IPS DF 6.9 (cell line): ENCODE measurements around the gene HDDC2.

Experiments
- DNase-seq: peaks from one replicate; pipeline ENCODE4 v3.0.0-alpha.2; 2013; ENCODE audit warnings: low read depth, low spot score
- H3K27ac ChIP-seq: one replicate; pipeline ENCODE4 v1.5.1; 2013; ENCODE audit warnings: low read length, control low read depth
- H3K27me3 ChIP-seq: 2 replicates; pipeline ENCODE4 v1.6.1; 2013; ENCODE audit warnings: mild to moderate bottlenecking, low read length; ENCODE audit not compliant: control insufficient read depth, insufficient read depth
- H3K36me3 ChIP-seq: 2 replicates; pipeline ENCODE4 v1.6.1; 2013; ENCODE audit warnings: low read length; ENCODE audit not compliant: control insufficient read depth, insufficient read depth
- H3K4me1 ChIP-seq: 2 replicates; pipeline ENCODE4 v1.6.1; 2013; ENCODE audit warnings: low read length; ENCODE audit not compliant: control insufficient read depth, insufficient read depth
- H3K4me3 ChIP-seq: 2 replicates; pipeline ENCODE4 v1.5.1; 2013; ENCODE audit warnings: mild to moderate bottlenecking, low read length
- H3K9me3 ChIP-seq: 2 replicates; pipeline ENCODE4 v1.6.1; 2013; ENCODE audit warnings: low read length, inconsistent platforms; ENCODE audit not compliant: control insufficient read depth, insufficient read depth
- WGBS: extraction: QIAGEN DNeasy Blood & Tissue Kit; methylation state at CpG from one replicate; pipeline ENCODE4 v1.1.7; 2013; ENCODE audit warnings: mixed read lengths, missing lambda C conversion rate; ENCODE audit not compliant: insufficient read length, insufficient coverage; 5-methylcytosine and 5-hydroxymethylcytosine counted together

The HDDC2 gene

DNA sequence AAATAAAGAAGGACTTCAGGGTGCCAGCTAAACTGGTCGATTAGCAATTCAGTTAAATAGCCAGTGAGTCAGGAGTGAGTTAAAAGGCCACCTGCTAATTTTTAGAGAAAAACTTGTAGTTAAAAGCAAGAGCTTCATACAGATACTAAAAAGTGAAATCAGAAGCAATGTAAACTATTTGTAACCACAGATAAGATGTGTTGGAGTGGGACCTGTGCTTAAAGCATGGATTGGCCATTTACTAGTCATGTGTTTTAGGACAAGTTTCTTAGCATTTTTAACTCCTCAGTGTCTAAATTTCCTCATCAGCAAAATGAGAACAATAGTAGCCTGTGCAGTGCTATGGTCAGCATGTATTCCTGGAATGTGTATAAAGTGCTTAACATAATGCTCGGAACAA is 23.8 kb upstream of the HDDC2 start:
- Histone ChIP-seq H3K27ac (no peak overlapping the region), H3K4me1 (no peaks in the 10 kb centered on the region), H3K4me3 (no peak overlapping the region), H3K9me3 (no peaks in the 10 kb centered on the region), H3K27me3 (no peaks in the 10 kb centered on the region), H3K36me3 (no peaks in the 10 kb centered on the region)
- WGBS, result no CpG with 5 or more reads among the region's 2 CpGs
- DNase-seq, result no peak

DNA sequence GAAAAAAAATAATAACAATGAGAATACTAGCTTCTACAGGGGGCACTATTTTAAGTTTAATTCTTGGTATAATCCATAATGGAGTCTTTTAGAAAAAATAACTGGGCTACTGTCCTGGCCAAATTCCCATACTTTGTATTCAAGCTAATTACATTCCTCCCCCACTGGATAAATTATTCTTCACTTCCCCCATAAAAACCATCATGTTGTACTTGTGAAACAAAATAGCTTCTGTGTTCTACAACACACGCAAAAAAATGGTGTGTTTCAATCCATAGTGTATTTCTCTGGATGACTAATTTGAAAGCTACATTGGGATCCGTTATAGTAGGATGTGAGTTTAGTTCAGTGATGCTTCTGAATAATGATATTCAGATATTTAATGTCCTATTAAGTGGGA is 21.6 kb upstream of the HDDC2 start:
- WGBS, result no CpG with 5 or more reads among the region's 2 CpGs
- H3K4me3 ChIP-seq, result no peak overlapping the region
- H3K4me1 ChIP-seq, result no peaks in the 10 kb centered on the region
- H3K27me3 ChIP-seq, result no peaks in the 10 kb centered on the region
- H3K27ac ChIP-seq, result no peak overlapping the region
- no peak for DNase-seq
- H3K9me3 ChIP-seq, result no peaks in the 10 kb centered on the region
- H3K36me3 ChIP-seq, result no peaks in the 10 kb centered on the region

DNA sequence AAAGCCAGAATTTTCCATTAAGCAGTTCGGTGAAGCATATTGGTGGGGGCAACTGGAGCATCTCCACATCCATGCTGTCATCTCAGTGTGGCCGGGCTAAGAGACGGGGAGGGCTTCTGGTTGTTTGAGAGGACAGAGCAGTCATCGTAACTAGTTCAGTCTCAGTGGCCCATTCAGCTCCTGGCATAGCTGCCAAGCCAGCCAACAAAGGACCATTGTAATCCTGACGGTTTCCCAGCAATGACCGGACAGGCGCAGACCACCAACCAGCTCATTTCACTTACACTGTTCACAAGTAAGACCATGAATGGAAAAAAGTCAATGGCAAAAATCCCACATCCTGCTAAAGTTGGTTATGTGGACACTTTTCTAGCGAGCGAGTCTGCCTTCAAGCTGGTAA is 14.9 kb upstream of the HDDC2 start:
- no peaks in the 10 kb centered on the region for H3K27me3 ChIP-seq
- no peak overlapping the region for H3K27ac ChIP-seq
- DNase-seq, result no peak
- no CpG with 5 or more reads among the region's 9 CpGs for WGBS
- no peak overlapping the region for H3K4me3 ChIP-seq
- no peaks in the 10 kb centered on the region for H3K36me3 ChIP-seq
- H3K9me3 ChIP-seq, result no peaks in the 10 kb centered on the region
- no peaks in the 10 kb centered on the region for H3K4me1 ChIP-seq

- WGBS, result no CpG with 5 or more reads among the region's 5 CpGs
- Histone ChIP-seq H3K36me3 (no peaks in the 10 kb centered on the region), H3K4me1 (no peaks in the 10 kb centered on the region), H3K4me3 (no peak overlapping the region), H3K27me3 (no peaks in the 10 kb centered on the region), H3K9me3 (no peaks in the 10 kb centered on the region), H3K27ac (no peak overlapping the region)
- DNase-seq, result no peak
Measured at GRCh38 chr6:125315548-125315947, 13.8 kb upstream of the HDDC2 start.

DNA sequence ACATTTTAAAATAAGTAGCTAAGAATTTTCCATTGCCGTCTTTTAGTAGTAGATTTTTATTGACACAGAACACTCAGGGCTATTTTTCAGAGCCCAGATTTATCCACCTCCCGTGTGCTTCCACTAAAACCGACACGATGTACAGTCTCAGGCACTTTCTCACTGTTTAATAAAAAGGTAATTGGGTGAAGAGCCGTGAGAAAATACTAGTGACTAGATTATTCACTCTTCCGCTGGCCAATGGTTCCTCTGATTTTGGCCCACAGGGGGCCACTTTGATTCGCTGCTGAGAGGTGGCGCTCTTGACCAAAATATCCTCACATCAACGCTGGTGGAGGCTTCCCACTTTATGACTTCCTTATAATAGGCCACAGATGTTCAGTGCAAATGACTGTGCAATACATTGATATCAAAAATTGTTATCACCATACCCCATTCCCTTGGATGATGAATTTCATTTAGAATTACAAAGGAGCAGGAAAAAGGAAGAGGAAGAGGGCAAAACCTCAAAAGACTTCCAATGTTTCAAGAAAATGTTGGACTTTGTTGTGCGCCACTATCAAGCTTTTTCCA is 12.3 kb upstream of the HDDC2 start:
- peak; percentile 35 for DNase-seq
- Histone ChIP-seq H3K9me3 (no peaks in the 10 kb centered on the region), H3K27me3 (no peaks in the 10 kb centered on the region), H3K4me3 (no peak overlapping the region), H3K27ac (no peak overlapping the region), H3K4me1 (no peaks in the 10 kb centered on the region), H3K36me3 (no peaks in the 10 kb centered on the region)
- WGBS, result no CpG with 5 or more reads among the region's 10 CpGs

GRCh38 chr6:125312950-125313349 is 11.2 kb upstream of the HDDC2 start:
- Histone ChIP-seq H3K36me3 (no peaks in the 10 kb centered on the region), H3K27ac (no peak overlapping the region)

DNA sequence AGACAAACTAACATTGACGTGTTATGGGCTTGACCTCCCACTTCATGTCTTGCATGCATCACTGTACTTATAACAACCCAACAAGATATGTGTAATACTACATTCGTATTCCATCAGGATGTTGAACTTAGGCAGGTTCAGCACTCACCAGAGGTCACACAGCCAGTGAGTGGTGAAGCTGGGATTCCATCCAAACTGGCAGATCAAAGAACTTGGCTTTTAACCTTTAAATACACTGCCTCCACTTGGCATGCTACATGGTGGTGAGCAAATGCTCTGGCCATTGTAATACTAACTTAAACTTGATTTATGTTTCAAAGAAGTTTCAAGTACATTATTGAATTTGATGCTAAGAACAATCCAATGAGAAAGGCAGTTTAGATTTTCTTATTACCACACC is 10.7 kb upstream of the HDDC2 start:
- no peaks in the 10 kb centered on the region for H3K27me3 ChIP-seq
- H3K4me1 ChIP-seq, result no peaks in the 10 kb centered on the region
- no peak overlapping the region for H3K27ac ChIP-seq
- H3K4me3 ChIP-seq, result no peak overlapping the region
- H3K36me3 ChIP-seq, result no peaks in the 10 kb centered on the region
- DNase-seq, result no peak
- H3K9me3 ChIP-seq, result no peaks in the 10 kb centered on the region
- no CpG with 5 or more reads among the region's 2 CpGs for WGBS

More at GRCh38 chr6:125312950-125313349, 11.2 kb upstream of the HDDC2 start:
- DNase-seq, result no peak
- WGBS, result no CpG with 5 or more reads among the region's 4 CpGs
- Histone ChIP-seq H3K9me3 (no peaks in the 10 kb centered on the region), H3K4me3 (no peak overlapping the region), H3K4me1 (no peaks in the 10 kb centered on the region), H3K27me3 (no peaks in the 10 kb centered on the region)

DNA sequence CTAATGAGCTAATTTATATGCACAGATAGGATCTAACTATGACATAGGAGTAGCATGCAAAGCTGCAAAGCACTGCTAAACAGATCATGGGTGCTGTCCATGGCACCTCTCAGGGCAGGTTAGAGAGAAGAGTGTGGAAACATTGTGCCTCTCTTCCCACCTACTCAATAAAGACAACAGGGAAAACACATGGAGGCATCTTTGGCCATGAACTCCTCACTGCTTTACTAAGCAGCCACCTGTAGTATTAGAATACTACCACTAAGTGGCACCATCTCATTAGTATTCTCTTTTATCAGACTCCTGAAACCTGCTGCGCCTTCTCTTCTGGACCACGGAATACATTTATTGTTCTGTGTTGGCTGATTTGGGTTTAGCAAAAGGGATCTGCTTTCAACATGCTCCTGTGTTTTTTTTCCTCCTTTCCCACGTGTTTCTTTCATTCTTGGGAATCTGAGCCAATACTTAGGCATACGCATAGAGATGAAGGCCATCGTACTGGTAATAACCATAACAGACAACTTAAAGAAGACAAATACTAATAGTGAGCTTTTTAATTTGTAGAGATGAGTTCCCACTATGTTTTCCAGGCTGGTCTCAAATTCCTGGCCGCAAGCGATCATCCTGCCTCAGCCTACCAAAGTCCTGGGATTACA is 9.4 kb upstream of the HDDC2 start:
- H3K27me3 ChIP-seq, result no peaks in the 10 kb centered on the region
- no peaks in the 10 kb centered on the region for H3K4me1 ChIP-seq
- no peaks in the 10 kb centered on the region for H3K9me3 ChIP-seq
- H3K36me3 ChIP-seq, result no peaks in the 10 kb centered on the region
- H3K27ac ChIP-seq, result no peak overlapping the region
- no peak overlapping the region for H3K4me3 ChIP-seq
- no CpG with 5 or more reads among the region's 7 CpGs for WGBS
- peak; percentile 41 for DNase-seq

DNA sequence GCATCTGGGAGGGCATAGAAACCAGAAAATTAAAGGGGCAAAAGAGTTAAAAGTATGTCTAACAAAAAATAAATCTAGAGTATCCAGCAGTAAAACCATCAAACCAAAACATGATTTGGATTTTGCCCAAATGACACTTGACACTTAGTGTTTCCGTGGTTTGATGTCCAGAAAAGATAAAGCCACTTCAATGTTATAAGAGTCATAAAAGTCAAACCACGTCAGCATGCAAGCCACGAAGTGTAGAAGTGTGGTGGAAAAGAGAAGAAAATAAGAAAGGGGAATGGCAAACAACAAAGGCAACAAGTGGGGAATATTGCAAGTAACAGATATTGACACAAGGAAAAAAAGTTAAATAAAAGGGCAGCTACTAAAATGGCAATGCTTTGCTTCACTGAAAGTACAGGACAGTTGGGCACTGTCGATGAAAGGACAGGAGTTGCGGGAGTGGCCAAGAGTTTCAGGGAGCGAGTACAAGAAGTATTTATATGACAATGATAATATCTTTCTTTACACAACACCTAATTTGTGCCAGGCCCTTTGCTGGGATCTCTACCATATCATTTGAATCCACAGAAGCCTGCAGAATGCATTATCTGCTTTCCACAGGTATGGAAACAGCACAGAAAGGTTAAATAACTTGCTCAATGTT is 6.3 kb upstream of the HDDC2 start:
- Histone ChIP-seq H3K4me3 (no peak overlapping the region), H3K27me3 (no peaks in the 10 kb centered on the region), H3K36me3 (no peaks in the 10 kb centered on the region), H3K27ac (no peak overlapping the region), H3K4me1 (no peaks in the 10 kb centered on the region), H3K9me3 (no peaks in the 10 kb centered on the region)
- no CpG with 5 or more reads among the region's 6 CpGs for WGBS
- no peak for DNase-seq

GRCh38 chr6:125307150-125307838 is 5.5 kb upstream of the HDDC2 start:
- no peaks in the 10 kb centered on the region for H3K9me3 ChIP-seq
- no peaks in the 10 kb centered on the region for H3K36me3 ChIP-seq
- WGBS, result no CpG with 5 or more reads among the region's 6 CpGs
- H3K27me3 ChIP-seq, result no peaks in the 10 kb centered on the region
- H3K4me1 ChIP-seq, result no peaks in the 10 kb centered on the region
- no peak overlapping the region for H3K4me3 ChIP-seq
- no peak overlapping the region for H3K27ac ChIP-seq
- DNase-seq, result no peak
